ENCODE measurements around the gene ARRDC1.

- no peak for TF ChIP-seq GATA2 (IDR thresholded peaks at IDR 0.05; ENCODE audit: low read depth, low read length)
- TF ChIP-seq GATA3 (IDR thresholded peaks at IDR 0.05; ENCODE audit: low read depth, low read length), result no peak
Observed at GRCh38 chr9:137646341-137646740, 40.9 kb downstream of the ARRDC1 start.

Measured in SH-SY5Y (cell line).